Heart right ventricle (tissue), 16 donors: Measurements from ENCODE around the gene PTPRN2. TPM values are rescaled to one million over a fixed set of nuclear protein-coding genes. Genes with fewer than 3 reads are reported as not detected.

Experiments used
- ATAC-seq, 8 donors: fragments of 200-7000 bp; cut with Tn5 transposase; one replicate each; pipeline ENCODE4 v1.9.1; 2020; ENCODE audit warnings: mild to moderate bottlenecking in 8 of 8, moderate library complexity in 8 of 8, moderate number of reproducible peaks in 1 of 8
- DNase-seq, 2 donors: peaks; one replicate each; pipeline ENCODE4 v3.0.0-alpha.2; 2020
- H3K27ac ChIP-seq, 10 donors: fragments of 200-600 bp; sonication (generic) in 2 of 10; one replicate each; pipeline versions ENCODE4 v1.5.0 to v1.8.0; 2020 to 2022; ENCODE audit warnings: mild to moderate bottlenecking in 3 of 10
- H3K27me3 ChIP-seq, 7 donors: fragments of 200-600 bp; one replicate each; pipeline ENCODE4 v1.8.0; 2021 to 2022; ENCODE audit warnings: mild to moderate bottlenecking in 2 of 7
- H3K36me3 ChIP-seq, 9 donors: fragments of 200-600 bp; sonication (generic) in 1 of 9; one replicate each; pipeline versions ENCODE4 v1.5.0 to v1.8.0; 2020 to 2022; ENCODE audit warnings: mild to moderate bottlenecking in 2 of 9
- H3K4me1 ChIP-seq, 9 donors: fragments of 200-600 bp; sonication (generic) in 1 of 9; one replicate each; pipeline versions ENCODE4 v1.5.0 to v1.8.0; 2020 to 2022; ENCODE audit warnings: mild to moderate bottlenecking in 4 of 9
- H3K4me3 ChIP-seq, 10 donors: fragments of 200-600 bp; sonication (generic) in 2 of 10; one replicate each; pipeline versions ENCODE4 v1.5.0 to v1.8.0; 2020 to 2022; ENCODE audit warnings: mild to moderate bottlenecking in 7 of 10, moderate library complexity in 2 of 10
- H3K9me3 ChIP-seq, 11 donors: fragments of 200-600 bp in 10 of 11; sonication (generic) in 2 of 11; one replicate each; pipeline versions ENCODE4 v1.5.0 to v1.8.0; 2013 to 2022; ENCODE audit warnings: mild to moderate bottlenecking in 2 of 11, control low read depth in 1 of 11, moderate library complexity in 1 of 11
- CTCF ChIP-seq, 9 donors: fragments of 200-600 bp; sonication (generic) in 2 of 9; IDR thresholded peaks; one replicate each; pipeline versions ENCODE4 v1.5.0 to v1.8.0; 2021 to 2022; ENCODE audit warnings: antibody characterized with exemption in 9 of 9, mild to moderate bottlenecking in 5 of 9, moderate library complexity in 1 of 9
- WGBS, 2 donors: extraction: QIAGEN DNeasy Blood & Tissue Kit; methylation state at CpG; one replicate each; pipeline ENCODE4 v1.1.7; 2013; ENCODE audit warnings: inconsistent platforms in 1 of 2; 5-methylcytosine and 5-hydroxymethylcytosine counted together
- intact Hi-C, 10 donors: fragments of 100-400 bp; cut with DNase I; formaldehyde crosslinking; loops; one replicate each; pipeline versions ENCODE4 v1.11.1 to v1.14.2; 2022
- polyA plus RNA-seq, 2 donors: library from polyadenylated mRNA; stranded (reverse); fragments of 200-250 nt; gene quantifications; one replicate each; pipeline ENCODE4 v1.2.3, GENCODE V29; 2013
- total RNA-seq, 10 donors: library from RNA; stranded (reverse); fragmentation: NEBNext Ultra II Directional in 3 of 10; extraction: Animal tissue kit (Norgen Biotek cat#: 25700) in 3 of 10; gene quantifications; one replicate each; pipeline versions ENCODE4 v1.2.1 to v1.2.4, GENCODE V29; 2021 to 2023
- donor health status: Arrhythmogenic right ventricular cardiomyopathy.
- donor health status: ischemic (EF 13 %, LVEDD 7.1; RV severe dilation, severe dysfunction).
- donor health status: healthy with polysubstance abuse.
- donor health status: DM: no; HTN: yes; CAD: no.
- donor health status: DM: no; HTN: no; CAD: no.
- donor health status: ischemic (EF 25% LVEDD 6.9; RV normal size, moderate dysfunction).
- donor health status: ischemic (EF 25% LVEDD 5.7; RV mildly dilated, moderate dysfunction).
- donor health status: healthy.
- donor health status: DM: yes; HTN: yes; CAD: no.
- donor health status: Ischemic cardiomyopathy.
- donor health status: ischemic (EF 35%, LVEDD 5.7; RV mildly dilated, moderate dysfunction).
- donor health status: nonischemic (EF 11% LVEDD 7.7; RV severe dilation, severe dysfunction).
- donor health status: DM: yes; HTN: yes; CAD: no.
- donor health status: PGD.
- donor health status: ischemic (EF 29% LVEDD 5.4; RV normal size, mild dysfunction).
- donor health status: nonischemic (EF 23%, LVEDD 6.1; RV moderate dilation, normal function).

PTPRN2 gene
- total and polyA plus RNA-seq, 12 donors, result 0.82 to 1.8 (median 1.3) TPM

- H3K36me3 ChIP-seq, result no peaks in the 10 kb centered on the region
- no peak overlapping the region for H3K4me3 ChIP-seq
- H3K27ac ChIP-seq, result no peak overlapping the region
- H3K27me3 ChIP-seq, result peaks cover 0 to 33% (median 10%) of the 10 kb centered on the region in 7 donors
- peaks cover 0 to 15% (median 5%) of the 10 kb centered on the region in 11 donors for H3K9me3 ChIP-seq
- intact Hi-C loops, result no loop called here
- 84 to 86% methylated on average over 11 of the region's 11 CpGs for WGBS, 2 donors
- TF ChIP-seq CTCF (IDR thresholded peaks at IDR 0.05), result no peak
- ATAC-seq, result no peak
- no peaks in the 10 kb centered on the region for H3K4me1 ChIP-seq
- DNase-seq, result no peak
Observed at GRCh38 chr7:158517072-158517471, 70.6 kb downstream of the PTPRN2 start.

GRCh38 chr7:158516524-158516923 is 71.1 kb downstream of the PTPRN2 start:
- H3K4me1 ChIP-seq, result no peaks in the 10 kb centered on the region
- no peak overlapping the region for H3K4me3 ChIP-seq
- no peaks in the 10 kb centered on the region for H3K36me3 ChIP-seq
- intact Hi-C loops, result no loop called here
- ATAC-seq (no peak), DNase-seq (no peak)
- WGBS, 2 donors, result 91% methylated on average over 2 of the region's 2 CpGs
- peaks cover 0 to 33% (median 10%) of the 10 kb centered on the region in 7 donors for H3K27me3 ChIP-seq
- no peak overlapping the region for H3K27ac ChIP-seq
- TF ChIP-seq CTCF (IDR thresholded peaks at IDR 0.05), result no peak
- H3K9me3 ChIP-seq, result peaks cover 0 to 20% (median 10%) of the 10 kb centered on the region in 11 donors

- 85 to 90% methylated on average over 6 of the region's 6 CpGs for WGBS, 2 donors
- intact Hi-C loops, result no loop called here
- no peak overlapping the region for H3K4me3 ChIP-seq
- no peak for DNase-seq
- no peaks in the 10 kb centered on the region for H3K36me3 ChIP-seq
- no peak for TF ChIP-seq CTCF (IDR thresholded peaks at IDR 0.05)
- H3K4me1 ChIP-seq, result no peaks in the 10 kb centered on the region
- ATAC-seq, result no peak
- no peak overlapping the region for H3K27ac ChIP-seq
- peaks cover 0 to 17% (median 0%) of the 10 kb centered on the region in 7 donors for H3K27me3 ChIP-seq
- H3K9me3 ChIP-seq, result peaks cover 0 to 37% (median 14%) of the 10 kb centered on the region in 11 donors
Observed at GRCh38 chr7:158512869-158513268, 74.8 kb downstream of the PTPRN2 start.

GRCh38 chr7:158512042-158512441 is 75.6 kb downstream of the PTPRN2 start:
- no peak overlapping the region for H3K27ac ChIP-seq
- ATAC-seq, result no peak
- H3K36me3 ChIP-seq, result no peaks in the 10 kb centered on the region
- H3K27me3 ChIP-seq, result peaks cover 0 to 17% (median 0%) of the 10 kb centered on the region in 7 donors
- no peaks in the 10 kb centered on the region for H3K4me1 ChIP-seq
- no peak for DNase-seq
- intact Hi-C loops, result no loop called here
- no peak overlapping the region for H3K4me3 ChIP-seq
- WGBS, 2 donors, result 72 to 76% methylated on average over 6 of the region's 6 CpGs
- H3K9me3 ChIP-seq, result peaks cover 0 to 37% (median 14%) of the 10 kb centered on the region in 11 donors
- no peak for TF ChIP-seq CTCF (IDR thresholded peaks at IDR 0.05)
